Large intestine (tissue), 3 donors: ENCODE measurements around the gene AGAP1. TPM values are rescaled to one million over a fixed set of nuclear protein-coding genes. Genes with fewer than 3 reads are reported as not detected.

Source experiments
- DNase-seq, 2 donors: peaks; one replicate each; pipeline versions ENCODE4 v3.0.0 to v3.0.0-alpha.2; 2013
- H3K27ac ChIP-seq: one replicate; pipeline ENCODE4 v1.5.1; 2013; ENCODE audit warnings: low read length
- H3K27me3 ChIP-seq: 2 replicates; pipeline ENCODE4 v1.6.1; 2013; ENCODE audit warnings: low read length; ENCODE audit not compliant: control insufficient read depth, insufficient read depth
- H3K36me3 ChIP-seq: 2 replicates; pipeline ENCODE4 v1.6.1; 2013; ENCODE audit warnings: low read length; ENCODE audit not compliant: control insufficient read depth, insufficient read depth
- H3K4me1 ChIP-seq: one replicate; pipeline ENCODE4 v1.6.1; 2013; ENCODE audit warnings: low read length; ENCODE audit not compliant: control insufficient read depth, insufficient read depth
- H3K4me3 ChIP-seq: one replicate; pipeline ENCODE4 v1.5.1; 2013; ENCODE audit warnings: low read length
- H3K9me3 ChIP-seq: one replicate; pipeline ENCODE4 v1.6.1; 2013; ENCODE audit warnings: mild to moderate bottlenecking, low read depth, low read length, moderate library complexity; ENCODE audit not compliant: control insufficient read depth
- WGBS: methylation state at CpG from one replicate; pipeline ENCODE4 v1.1.5; 2013; ENCODE audit warnings: low lambda C conversion rate; ENCODE audit not compliant: insufficient coverage; 5-methylcytosine and 5-hydroxymethylcytosine counted together
- polyA plus RNA-seq: library from polyadenylated mRNA; unstranded; fragments of 120-200 nt; gene quantifications from one replicate; pipeline ENCODE4 v1.2.1, GENCODE V29; 2013

The AGAP1 gene
- polyA plus RNA-seq, 1 donor: 18.0 TPM

GRCh38 chr2:235707411-235708096, 213.7 kb downstream of the AGAP1 start:
- peak overlapping the region; percentile 94 for H3K27ac ChIP-seq
- no CpG with 5 or more reads among the region's 18 CpGs for WGBS
- H3K4me1 ChIP-seq: peaks cover 16% of the 10 kb centered on the region
- peaks cover 21% of the 10 kb centered on the region for H3K36me3 ChIP-seq
- H3K9me3 ChIP-seq: no peaks in the 10 kb centered on the region
- no peaks in the 10 kb centered on the region for H3K27me3 ChIP-seq
- H3K4me3 ChIP-seq: no peak overlapping the region
- peak in 1 of 2 donors; percentile 22 for DNase-seq

GRCh38 chr2:235709124-235709813, 215.4 kb downstream of the AGAP1 start:
- Histone ChIP-seq H3K4me1 (peaks cover 16% of the 10 kb centered on the region), H3K27me3 (no peaks in the 10 kb centered on the region), H3K4me3 (no peak overlapping the region), H3K27ac (peak overlapping the region; percentile 94), H3K9me3 (no peaks in the 10 kb centered on the region), H3K36me3 (peaks cover 25% of the 10 kb centered on the region)
- DNase-seq: peak; percentile 96 to 98
- WGBS: no CpG with 5 or more reads among the region's 14 CpGs

- peak overlapping the region; percentile 94 for H3K27ac ChIP-seq
- peaks cover 16% of the 10 kb centered on the region for H3K4me1 ChIP-seq
- WGBS: no CpG with 5 or more reads among the region's 27 CpGs
- no peaks in the 10 kb centered on the region for H3K9me3 ChIP-seq
- H3K4me3 ChIP-seq: no peak overlapping the region
- H3K36me3 ChIP-seq: peaks cover 25% of the 10 kb centered on the region
- DNase-seq: no peak
- H3K27me3 ChIP-seq: no peaks in the 10 kb centered on the region
Measured at GRCh38 chr2:235709969-235710879, 216.4 kb downstream of the AGAP1 start.

- peaks cover 16% of the 10 kb centered on the region for H3K4me1 ChIP-seq
- no CpG with 5 or more reads among the region's 11 CpGs for WGBS
- H3K27ac ChIP-seq: no peak overlapping the region
- H3K4me3 ChIP-seq: no peak overlapping the region
- DNase-seq: no peak
- H3K27me3 ChIP-seq: no peaks in the 10 kb centered on the region
- peaks cover 25% of the 10 kb centered on the region for H3K36me3 ChIP-seq
- H3K9me3 ChIP-seq: no peaks in the 10 kb centered on the region
Measured at GRCh38 chr2:235710933-235711332, 217.1 kb downstream of the AGAP1 start.

- DNase-seq: no peak
- H3K27ac ChIP-seq: no peak overlapping the region
- H3K36me3 ChIP-seq: peaks cover 25% of the 10 kb centered on the region
- H3K4me1 ChIP-seq: peaks cover 16% of the 10 kb centered on the region
- no peaks in the 10 kb centered on the region for H3K9me3 ChIP-seq
- no peak overlapping the region for H3K4me3 ChIP-seq
- H3K27me3 ChIP-seq: no peaks in the 10 kb centered on the region
- no CpG with 5 or more reads among the region's 11 CpGs for WGBS
Measured at GRCh38 chr2:235711527-235711926, 217.7 kb downstream of the AGAP1 start.

GRCh38 chr2:235712176-235712575, 218.3 kb downstream of the AGAP1 start:
- no peak for DNase-seq
- WGBS: no CpG with 5 or more reads among the region's 6 CpGs
- peaks cover 18% of the 10 kb centered on the region for H3K4me1 ChIP-seq
- no peak overlapping the region for H3K27ac ChIP-seq
- no peaks in the 10 kb centered on the region for H3K27me3 ChIP-seq
- peaks cover 25% of the 10 kb centered on the region for H3K36me3 ChIP-seq
- no peak overlapping the region for H3K4me3 ChIP-seq
- H3K9me3 ChIP-seq: no peaks in the 10 kb centered on the region

GRCh38 chr2:235713189-235713588, 219.3 kb downstream of the AGAP1 start:
- peaks cover 25% of the 10 kb centered on the region for H3K36me3 ChIP-seq
- H3K27me3 ChIP-seq: no peaks in the 10 kb centered on the region
- WGBS: 100% methylated on average over 2 of the region's 9 CpGs
- H3K4me3 ChIP-seq: no peak overlapping the region
- peaks cover 15% of the 10 kb centered on the region for H3K4me1 ChIP-seq
- no peak for DNase-seq
- H3K9me3 ChIP-seq: no peaks in the 10 kb centered on the region
- H3K27ac ChIP-seq: no peak overlapping the region

- no peaks in the 10 kb centered on the region for H3K9me3 ChIP-seq
- WGBS: 93% methylated on average over 3 of the region's 10 CpGs
- peaks cover 2% of the 10 kb centered on the region for H3K4me1 ChIP-seq
- H3K27ac ChIP-seq: no peak overlapping the region
- no peak overlapping the region for H3K4me3 ChIP-seq
- no peak for DNase-seq
- H3K36me3 ChIP-seq: peaks cover 34% of the 10 kb centered on the region
- no peaks in the 10 kb centered on the region for H3K27me3 ChIP-seq
Measured at GRCh38 chr2:235715601-235716000, 221.8 kb downstream of the AGAP1 start.

GRCh38 chr2:235716875-235717496, 223.1 kb downstream of the AGAP1 start:
- Histone ChIP-seq H3K4me1 (peaks cover 2% of the 10 kb centered on the region), H3K36me3 (peaks cover 22% of the 10 kb centered on the region), H3K4me3 (no peak overlapping the region), H3K9me3 (no peaks in the 10 kb centered on the region), H3K27ac (no peak overlapping the region), H3K27me3 (no peaks in the 10 kb centered on the region)
- no peak for DNase-seq
- no CpG with 5 or more reads among the region's 13 CpGs for WGBS
